GM12874 (cell line): Measurements from ENCODE around the gene HHLA2.

ENCODE experiments used
- TF ChIP-seq, protein P1 (sequence below): IDR thresholded peaks from 2 replicates; pipeline ENCODE4 v1.5.1; 2011; ENCODE audit warnings: low read depth, mild to moderate bottlenecking, control low read depth, low read length, moderate library complexity; ENCODE audit not compliant: insufficient read depth

The HHLA2 gene

DNA sequence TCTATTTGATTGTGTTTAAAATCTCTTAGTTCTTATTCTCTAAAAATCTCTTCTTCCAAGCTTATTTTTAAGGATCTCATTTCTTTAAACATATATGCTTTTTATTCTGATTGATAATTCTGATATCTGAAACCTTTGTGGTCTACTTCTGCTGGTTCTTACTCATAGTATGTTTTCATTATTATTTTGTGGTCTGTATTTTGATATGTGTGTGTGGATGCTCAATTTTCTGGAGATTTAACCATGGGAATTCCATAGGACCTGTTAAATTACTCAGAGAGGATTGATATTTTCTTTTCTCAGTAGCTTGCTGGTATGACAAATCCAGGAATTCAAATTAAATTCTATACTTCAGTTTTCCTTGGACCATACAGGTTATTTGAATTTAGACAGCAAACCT is 14.7 kb upstream of the HHLA2 start:
- TF ChIP-seq, protein P1, sequence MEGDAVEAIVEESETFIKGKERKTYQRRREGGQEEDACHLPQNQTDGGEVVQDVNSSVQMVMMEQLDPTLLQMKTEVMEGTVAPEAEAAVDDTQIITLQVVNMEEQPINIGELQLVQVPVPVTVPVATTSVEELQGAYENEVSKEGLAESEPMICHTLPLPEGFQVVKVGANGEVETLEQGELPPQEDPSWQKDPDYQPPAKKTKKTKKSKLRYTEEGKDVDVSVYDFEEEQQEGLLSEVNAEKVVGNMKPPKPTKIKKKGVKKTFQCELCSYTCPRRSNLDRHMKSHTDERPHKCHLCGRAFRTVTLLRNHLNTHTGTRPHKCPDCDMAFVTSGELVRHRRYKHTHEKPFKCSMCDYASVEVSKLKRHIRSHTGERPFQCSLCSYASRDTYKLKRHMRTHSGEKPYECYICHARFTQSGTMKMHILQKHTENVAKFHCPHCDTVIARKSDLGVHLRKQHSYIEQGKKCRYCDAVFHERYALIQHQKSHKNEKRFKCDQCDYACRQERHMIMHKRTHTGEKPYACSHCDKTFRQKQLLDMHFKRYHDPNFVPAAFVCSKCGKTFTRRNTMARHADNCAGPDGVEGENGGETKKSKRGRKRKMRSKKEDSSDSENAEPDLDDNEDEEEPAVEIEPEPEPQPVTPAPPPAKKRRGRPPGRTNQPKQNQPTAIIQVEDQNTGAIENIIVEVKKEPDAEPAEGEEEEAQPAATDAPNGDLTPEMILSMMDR = no peak

DNA sequence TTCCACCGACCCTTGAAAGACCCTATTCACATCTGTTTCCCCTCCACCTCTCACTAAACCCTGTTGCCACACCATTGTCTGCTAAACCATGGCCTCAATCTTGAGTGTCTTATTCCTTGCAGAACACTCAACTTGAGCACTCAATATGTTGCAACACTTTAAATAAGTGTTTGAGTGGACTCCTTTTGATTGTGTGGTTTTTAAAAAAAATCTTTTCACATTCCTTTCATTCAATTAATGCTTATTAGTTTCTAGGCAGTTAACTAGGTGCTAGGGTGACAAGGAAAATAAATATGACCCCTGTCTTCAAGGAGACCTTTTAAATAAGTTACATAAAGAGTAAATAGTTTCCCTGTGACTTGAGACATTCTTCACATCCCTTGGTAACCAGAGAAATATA is 13.3 kb upstream of the HHLA2 start:
- TF ChIP-seq, protein P1 = no peak

GRCh38 chr3:108283989-108284388 is 12.4 kb upstream of the HHLA2 start:
- TF ChIP-seq, protein P1 = no peak

- TF ChIP-seq, protein P1 = no peak
Observed at GRCh38 chr3:108285176-108285575, 11.2 kb upstream of the HHLA2 start.

GRCh38 chr3:108287146-108287545 is 9.2 kb upstream of the HHLA2 start:
- TF ChIP-seq, protein P1 = no peak

DNA sequence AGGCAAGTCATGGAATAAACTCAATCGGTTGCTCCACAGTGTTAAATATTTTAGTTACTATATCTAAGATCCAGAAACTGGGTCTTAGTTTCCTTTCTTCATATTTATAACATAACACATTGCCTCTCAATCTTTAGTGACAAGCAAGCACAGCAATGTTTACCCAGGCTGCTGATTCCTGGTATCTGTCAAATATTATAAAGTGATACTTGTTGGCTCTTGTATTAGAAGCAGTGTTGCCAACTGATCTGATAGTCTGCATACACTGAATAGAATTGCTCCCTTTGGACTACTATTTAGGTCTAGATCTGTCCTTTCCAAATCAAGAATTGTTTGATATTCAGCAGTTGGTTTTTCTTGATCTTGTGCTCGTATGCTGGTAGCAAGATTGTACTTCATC is 7.2 kb upstream of the HHLA2 start:
- TF ChIP-seq, protein P1 = no peak

- TF ChIP-seq, protein P1 = no peak
Observed at GRCh38 chr3:108292450-108292849, 3.9 kb upstream of the HHLA2 start.

DNA sequence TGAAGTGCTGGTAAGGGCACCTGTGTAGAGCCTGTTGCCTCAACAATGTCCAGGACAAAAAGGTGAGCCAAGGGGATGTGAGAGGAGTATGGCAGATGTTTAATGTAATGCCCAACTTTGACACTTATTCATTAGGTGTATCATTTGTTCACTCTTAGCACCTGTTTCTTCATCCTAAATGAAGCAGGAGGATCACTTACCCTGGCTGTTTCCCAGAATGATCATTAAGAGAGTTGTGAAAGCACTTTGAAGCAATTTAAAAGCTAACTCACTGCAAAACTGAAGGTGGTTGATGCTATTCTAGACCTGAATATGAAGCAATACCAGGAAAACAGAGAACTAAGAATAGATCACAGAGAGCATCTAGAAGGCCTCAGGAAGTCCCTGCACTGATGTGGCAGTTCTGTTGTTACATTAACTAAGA is 3.4 kb upstream of the HHLA2 start:
- TF ChIP-seq, protein P1 = no peak
